SKM-1 (cell line): Measurements from ENCODE around the gene SMIM17.
"Not testable (repeated sequence)": the region's sequence is repeated elsewhere in the genome, so short reads cannot be mapped to it uniquely, and the experiment has no call there.

Experiments
- DNase-seq: peaks from one replicate; lab custom pipeline; 2025; ENCODE audit not compliant: unreplicated experiment; lab: John Stamatoyannopoulos, UW

Gene SMIM17

DNA sequence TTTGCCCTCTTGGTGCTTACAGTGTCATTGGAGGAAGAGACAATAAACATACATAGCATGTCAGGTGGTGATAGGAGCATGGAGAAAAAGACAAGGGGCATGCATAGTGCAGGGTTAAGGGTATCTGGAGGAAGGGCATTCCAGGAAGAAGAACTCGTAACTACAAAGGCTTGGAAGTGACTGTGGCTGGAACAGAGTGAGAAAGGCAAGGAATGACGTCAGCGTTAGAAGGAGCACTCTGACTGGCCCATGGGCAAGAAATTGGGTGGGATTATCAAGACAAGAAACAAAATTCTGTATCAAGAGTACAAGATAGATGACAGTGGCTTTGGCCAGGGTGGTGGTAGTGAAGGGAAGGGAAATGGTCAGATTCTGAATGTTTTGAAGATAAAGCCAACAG lies 11.2 kb downstream of the SMIM17 start:
- DNase-seq = no peak

DNA sequence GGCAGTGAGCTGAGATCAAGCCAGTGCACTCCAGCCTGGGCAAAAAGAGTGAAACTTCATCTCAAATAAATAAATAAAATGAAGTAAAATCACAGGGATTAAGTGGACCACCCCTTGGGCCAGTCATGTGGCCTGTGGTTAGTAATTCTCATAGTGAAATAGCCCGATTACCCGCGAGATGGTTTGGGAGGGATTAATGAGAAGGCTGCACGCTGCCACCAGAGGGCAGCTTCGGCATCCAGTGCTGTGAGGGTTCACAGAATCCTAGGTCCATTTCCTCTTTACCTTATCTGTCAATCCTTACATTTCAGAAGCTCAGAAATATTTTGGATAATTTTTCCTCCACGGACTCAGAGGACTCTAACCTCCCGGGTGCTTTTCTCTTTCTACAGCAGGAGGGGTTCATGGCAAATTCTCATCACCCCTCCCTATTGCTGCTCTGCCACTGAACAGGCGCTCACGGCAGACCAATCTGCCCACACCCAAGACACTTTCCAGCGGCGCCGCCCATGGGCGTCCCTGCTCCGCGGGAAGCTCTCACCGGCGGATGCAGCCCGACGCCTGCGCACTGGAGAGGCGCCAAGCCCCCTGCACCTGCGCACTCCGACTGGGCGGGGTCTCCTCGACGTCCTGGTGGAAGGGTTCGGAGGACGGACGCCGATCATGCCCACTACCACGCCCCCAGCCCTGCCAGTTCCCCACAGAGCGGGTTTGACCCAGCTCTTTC lies 17.6 kb downstream of the SMIM17 start:
- no peak for DNase-seq

DNA sequence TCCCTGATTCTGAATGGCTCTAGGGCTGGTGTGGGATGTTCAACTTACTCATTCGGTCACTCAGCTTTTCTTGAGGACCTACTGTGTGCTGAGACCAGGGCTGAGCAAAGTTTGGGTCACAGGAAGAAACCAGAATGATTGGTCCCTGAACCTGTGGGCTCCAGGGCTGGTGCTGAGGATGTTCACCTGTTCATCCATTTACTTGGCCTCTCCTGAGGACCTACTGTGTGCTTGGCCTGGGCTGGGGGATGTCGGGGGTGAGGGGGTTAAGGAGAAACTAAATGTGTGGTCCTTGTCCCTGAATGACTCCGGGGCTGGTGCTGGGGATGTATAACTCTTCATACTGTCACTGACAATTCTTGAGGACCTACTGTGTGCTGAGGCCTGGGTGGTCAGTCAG lies 18.3 kb downstream of the SMIM17 start:
- DNase-seq = no peak

DNA sequence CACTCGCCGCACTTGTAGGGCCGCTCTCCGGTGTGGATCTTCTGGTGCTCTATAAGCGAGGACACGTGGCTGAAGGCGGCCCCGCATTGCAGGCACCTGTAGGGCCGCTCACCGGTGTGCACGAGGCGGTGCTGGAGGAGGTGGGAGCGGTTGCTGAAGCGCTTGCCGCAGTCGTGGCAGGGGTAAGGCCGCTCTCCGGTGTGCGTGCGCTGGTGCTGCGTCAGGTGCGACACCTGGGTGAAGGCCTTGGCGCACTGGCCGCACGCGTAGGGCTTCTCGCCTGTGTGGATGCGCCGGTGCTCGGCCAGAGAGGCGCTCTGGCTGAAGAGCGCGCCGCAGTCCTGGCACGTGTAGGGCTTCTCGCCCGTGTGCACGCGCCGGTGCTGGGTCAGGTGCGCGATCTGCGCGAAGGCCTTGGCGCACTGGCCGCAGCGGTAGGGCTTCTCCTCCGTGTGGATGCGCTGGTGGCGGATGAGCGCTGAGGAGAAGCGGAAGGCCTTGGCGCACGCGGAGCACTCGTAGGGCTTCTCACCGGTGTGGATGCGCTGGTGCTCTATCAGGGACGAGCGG lies 21.1 kb downstream of the SMIM17 start:
- DNase-seq = no peak

DNA sequence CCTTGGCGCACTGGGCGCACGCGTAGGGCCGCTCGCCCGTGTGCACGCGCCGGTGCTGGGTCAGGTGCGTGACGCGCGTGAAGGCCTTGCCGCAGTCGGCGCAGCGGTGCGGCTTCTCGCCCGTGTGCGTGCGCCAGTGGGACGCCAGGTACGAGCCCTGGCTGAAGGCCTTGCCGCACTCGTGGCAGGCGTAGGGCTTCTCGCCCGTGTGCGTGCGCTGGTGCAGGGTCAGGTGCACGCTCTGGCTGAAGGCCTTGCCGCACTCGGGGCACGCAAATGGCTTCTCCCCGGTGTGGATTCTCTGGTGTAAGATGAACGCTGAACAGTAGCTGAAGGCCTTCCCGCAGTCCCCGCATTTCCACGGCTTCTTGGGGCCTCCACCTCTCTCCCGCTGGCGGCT lies 21.6 kb downstream of the SMIM17 start:
- DNase-seq = no peak

DNA sequence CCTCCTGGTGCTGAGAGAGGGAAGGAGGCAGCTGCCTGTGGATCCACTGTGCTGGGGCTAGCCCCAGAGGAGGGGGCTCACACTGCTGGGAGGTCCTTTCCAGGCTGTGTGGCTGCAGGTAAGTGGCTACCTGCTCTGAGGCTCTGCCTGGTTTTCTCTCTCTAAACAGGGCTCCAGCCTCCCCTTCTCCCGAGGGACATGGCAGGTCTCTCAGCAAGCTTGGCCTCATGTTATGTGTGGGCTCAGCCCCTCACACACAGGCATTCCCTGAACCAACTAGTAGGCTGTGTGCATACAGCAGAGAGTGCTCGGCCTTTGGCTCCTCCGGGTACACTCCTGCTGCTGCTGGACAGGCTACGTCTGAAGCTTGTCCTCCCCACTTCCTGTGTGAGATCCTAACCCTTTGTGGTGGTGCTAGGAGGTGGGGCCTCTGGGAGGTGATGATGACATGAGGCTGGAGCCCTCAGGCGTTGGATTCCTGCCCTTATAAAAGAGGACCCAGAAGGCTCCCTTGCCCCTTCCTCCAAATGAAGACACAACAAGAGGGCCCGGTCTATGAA lies 24.4 kb downstream of the SMIM17 start:
- DNase-seq = no peak

DNA sequence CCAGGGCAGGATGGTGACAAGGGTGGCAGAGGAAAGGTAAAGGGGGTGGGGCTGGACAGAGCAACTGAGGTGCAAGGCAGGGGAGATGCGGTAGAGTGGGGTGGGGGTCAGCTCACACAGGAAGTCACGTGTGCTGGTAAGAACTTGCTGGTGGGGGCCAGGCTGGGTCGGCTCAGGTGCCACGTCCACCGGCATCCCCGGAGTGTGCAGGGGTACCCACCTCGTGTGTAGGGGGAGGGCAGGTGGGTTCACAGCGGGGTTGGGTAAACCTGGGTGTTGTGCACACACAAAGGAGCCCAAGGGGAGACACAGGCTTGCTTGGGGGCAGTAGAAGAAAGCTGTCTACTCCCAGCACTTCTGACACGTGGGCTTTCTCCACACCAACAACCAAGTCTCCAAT lies 25.7 kb downstream of the SMIM17 start:
- DNase-seq = no peak

DNA sequence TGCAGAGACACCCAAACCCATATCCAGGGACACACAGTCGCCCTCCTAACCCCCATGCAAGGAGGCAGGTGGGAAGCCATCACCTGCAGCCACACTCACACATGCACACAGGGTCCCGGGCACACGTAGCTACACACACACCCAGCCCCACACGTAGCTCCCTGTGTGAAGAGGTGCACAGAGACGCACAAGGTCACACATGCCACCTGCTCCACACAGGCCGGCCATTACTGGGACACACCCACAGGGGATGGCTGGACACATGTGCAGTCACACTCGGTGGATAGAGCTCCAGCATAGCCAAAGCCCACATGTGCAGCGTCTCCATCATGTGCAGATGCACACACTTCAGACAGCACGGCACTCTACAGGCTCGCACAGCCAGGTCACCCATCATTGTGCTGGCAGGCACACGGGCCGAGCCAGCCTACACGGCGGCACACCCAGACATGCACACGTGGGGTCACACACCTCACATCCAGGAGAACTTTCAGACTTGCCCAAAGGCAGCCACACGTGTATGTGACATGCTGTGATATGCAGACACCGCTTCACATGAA lies 27.5 kb downstream of the SMIM17 start:
- no peak for DNase-seq

DNA sequence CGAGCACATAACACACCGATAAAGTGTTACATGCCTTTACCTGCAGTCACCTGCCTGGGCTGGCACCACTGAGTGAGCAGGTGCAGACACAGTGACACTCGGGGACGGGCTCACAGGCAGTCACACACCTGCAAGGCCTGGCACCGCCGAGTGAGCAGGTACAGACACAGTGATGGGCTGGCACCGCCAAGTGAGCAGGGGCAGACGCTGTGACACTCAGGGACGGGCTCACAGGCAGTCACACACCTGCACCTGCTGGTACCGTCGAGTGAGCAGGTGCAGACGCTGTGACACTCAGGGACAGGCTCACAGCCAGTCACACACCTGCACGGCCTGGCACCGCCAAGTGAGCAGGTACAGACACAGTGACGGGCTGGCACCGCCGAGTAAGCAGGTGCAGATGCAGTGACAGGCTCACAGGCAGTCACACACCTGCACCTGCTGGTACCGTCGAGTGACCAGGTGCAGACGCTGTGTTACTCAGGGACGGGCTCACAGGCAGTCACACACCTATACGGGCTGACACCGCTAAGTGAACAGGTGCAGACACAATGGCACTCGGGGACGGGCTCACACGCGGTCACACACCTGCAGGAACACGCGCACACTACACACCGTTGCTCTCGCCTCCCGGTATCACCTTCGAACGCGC lies 28.1 kb downstream of the SMIM17 start:
- DNase-seq = no peak

DNA sequence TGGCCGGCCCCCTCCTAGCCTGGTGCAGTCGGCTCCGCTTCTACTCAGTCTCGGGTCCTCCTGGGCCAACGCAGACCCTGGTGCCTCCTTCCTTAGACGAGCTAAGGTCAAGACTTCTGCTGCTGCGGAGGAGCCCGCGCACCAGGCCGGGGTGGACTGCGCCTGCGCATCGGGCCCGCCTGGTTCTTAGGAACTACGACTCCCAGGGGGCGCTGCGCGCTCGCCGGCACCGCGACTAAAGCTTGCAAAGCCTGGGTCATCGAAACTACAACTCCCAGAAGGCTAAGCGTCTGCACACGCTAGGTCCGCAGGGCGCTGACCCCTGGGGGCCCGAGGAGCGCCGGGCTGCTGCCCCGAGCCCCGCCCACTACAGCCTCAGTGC lies 28.6 kb downstream of the SMIM17 start, which contains the start of gene ZNF835:
ZNF835 (minus strand) TSS at position 145 of the 382 bp plus-strand sequence. CDS start 6,559 bp downstream, outside the sequence.
- no peak for DNase-seq

DNA sequence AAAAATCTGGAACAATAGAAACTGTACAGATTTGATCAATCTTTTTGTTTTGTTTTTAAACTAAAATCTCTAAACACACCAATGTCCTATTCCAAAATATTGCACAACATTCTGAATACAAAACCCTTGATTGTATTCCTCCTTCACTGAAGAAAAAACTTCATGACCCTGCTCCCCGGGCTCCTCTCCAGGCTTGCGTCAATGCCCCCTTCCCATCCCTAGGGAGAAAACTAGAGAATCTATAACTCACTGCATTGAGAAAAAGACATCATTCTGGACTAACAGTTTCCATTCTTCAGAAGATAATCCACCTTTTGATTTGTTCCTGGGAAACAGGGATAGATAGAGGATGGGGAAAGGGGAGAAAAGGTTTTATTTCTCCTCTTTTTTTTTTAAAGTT lies 29.7 kb downstream of the SMIM17 start:
- DNase-seq = not testable (repeated sequence)

DNA sequence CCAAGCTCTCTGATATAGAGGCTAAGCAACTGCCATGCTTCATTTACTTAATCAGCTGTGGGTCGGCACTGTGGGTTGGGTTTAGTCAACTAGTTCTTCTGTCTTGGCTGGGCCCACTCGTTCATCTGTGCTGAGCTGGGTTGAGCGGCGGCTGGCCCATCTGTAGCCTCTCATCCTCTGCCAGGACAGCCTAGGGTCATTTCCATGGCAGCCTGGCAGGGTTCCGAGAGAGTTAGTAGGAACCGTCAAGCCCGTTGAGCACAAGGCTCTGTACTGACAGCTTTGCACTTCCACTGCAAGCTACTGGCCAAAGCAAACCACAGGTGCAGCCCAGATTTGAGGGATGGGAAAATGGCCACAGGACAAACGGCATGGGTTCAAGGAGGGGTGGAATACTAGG lies 35.2 kb downstream of the SMIM17 start:
- DNase-seq = no peak

DNA sequence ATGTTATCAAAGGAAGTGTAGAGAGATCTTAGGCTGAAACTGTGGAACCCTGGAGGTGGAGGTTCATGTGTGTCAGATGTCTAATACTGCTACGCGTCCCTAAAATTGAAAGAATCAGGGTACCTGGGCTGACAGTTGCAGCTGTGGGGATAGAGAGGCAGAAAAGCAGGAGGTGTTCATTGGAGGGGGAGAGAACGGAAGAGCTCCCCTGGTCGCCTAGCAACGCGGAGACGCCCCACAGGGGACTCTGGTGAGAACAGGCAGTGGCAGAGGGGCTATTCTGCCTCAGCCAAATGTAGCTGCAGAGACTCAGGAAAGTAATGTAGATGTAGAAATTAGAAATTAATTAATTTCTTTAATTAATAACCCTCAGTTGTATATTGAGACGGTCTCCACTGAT lies 38.7 kb downstream of the SMIM17 start:
- DNase-seq = no peak

DNA sequence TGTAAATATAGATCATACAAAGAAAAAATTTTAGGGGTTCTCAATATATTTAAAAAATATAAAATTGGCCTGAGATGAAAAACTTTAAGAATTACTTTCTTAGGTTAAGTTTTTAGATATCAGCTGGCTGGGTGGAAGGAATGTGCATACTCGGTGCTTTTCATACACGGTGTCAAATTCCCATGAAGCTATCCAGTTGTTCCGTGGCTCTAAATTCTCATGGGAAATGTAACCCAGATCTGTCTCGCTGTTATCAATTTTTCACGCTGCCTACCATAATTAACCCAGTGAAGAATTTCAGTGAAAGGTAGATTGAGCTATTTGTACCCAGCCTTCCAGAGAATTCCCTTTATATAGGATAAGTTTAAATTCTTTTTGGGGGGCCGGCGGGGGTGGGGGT lies 40.2 kb downstream of the SMIM17 start:
- DNase-seq = no peak

DNA sequence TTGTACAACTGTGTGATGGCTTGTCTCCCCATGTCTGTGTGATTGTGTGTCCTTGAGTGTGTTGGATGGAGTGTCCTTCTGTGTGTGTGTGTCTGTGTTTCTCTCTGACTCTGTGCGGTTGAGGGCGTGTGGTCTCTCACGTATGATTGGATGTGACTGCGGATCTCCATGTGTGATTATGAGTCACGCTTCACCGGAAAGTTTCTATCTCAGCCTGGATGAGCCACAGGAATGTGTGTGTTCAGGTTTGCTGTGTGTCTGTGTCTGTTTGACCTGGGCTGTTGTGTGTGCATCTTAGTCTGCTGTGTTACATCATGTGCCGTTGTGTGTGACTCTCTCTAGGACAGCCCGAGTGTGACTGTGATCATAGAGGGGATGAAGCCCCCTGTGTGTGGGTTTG lies 44.1 kb downstream of the SMIM17 start:
- no peak for DNase-seq

DNA sequence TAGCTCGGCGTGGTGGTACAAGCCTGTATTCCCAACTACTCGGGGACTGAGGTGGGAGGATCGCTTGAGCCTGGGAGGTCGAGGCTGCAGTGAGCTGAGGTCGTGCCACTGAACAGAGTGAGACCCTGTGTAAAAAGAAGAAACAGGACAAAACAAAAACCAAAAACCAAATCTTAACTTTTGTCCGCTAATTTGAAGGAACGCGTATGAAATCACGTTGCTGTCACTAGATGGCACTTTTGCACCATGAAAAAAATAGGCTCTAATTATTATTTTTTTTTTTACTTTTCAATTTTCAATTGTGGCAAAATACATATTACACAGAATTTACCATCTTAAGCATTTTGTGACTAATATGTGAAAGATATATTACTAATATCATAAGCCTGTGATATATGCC lies 46.2 kb downstream of the SMIM17 start:
- no peak for DNase-seq

DNA sequence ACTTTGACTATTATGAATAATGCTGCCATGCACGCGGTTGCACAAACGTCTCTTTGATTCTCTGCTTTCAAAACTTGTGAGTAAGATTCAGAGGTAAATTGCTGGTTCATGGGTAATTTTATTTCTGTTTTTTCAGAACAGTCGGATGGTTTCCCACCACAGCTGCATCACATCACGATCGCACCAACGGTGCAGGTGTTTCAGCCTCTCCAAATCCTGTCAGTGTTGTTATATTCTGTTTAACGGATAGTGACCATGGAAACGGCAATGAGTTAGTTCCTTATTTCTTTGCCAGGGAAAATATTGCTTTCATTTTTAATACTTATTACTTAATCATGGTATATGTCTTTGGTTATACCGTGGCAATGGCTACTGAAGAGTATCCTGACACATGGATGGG lies 47.7 kb downstream of the SMIM17 start:
- no peak for DNase-seq

DNA sequence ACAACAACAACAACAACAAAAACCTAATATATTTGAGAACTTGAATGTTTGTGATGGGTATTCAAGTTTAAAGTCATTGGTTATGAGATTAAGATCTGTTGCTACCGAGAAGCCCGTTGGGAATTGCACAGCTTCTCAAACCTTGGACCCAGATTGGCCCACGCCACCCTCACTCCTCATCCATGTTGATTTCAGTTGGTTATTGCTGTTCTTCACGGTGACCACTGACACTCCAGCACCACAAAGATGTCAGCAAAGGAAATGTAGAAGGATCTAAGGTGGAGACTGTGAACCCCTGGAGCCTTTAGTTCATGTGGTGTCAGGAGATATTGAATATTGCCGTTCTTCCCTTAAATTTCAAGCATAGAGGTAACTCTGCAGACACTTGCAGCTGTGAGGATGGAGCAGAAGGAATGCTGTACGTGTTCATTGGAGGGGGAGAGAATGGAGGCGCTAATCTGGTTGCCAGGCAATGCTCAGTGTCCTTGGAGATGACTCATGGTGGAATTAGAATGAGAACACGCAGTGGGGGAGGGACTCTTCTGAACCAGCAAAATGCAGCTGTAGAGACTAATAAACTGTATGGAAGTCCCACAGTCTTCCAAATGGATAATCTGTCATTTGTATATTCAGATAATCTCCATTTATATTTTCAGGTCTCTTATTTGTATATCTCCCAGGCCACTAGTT lies 49.4 kb downstream of the SMIM17 start:
- DNase-seq = no peak

DNA sequence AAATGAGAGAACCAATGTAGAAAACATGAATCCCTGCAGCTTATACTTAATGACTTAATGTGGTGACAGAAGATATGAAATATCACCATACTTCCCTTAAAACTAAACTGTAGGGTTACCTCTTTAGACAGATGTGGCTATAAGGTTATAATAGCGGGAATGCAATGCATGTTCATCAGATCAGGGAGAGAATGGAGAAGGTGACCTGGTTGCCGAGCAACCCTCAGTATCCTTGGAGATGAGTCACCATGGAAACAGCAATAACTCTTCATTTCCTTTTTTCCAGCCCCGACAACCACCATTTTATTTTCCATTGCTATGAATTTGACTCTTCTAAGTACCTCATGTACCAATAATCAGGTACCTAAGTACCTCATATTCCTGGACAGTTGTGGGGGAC lies 56.6 kb downstream of the SMIM17 start:
- no peak for DNase-seq

DNA sequence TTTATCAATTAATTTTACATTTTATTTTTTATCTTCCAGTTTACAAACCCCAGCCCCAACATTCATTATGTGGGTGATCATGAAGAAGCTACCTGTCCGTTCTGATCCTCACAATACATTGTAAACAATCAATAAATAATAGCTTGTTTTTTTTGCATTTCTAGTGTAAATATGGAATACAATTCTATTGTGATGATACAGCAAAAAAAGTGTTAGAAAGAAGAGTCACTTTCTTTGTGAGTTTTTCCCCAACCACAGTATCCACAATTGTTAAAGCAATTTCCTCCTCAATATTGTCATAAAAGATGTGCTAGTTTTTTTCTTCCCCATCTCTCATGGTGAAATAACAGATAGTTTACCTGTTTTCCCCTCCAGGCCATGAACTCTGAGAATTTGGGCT lies 58.9 kb downstream of the SMIM17 start:
- DNase-seq = no peak

DNA sequence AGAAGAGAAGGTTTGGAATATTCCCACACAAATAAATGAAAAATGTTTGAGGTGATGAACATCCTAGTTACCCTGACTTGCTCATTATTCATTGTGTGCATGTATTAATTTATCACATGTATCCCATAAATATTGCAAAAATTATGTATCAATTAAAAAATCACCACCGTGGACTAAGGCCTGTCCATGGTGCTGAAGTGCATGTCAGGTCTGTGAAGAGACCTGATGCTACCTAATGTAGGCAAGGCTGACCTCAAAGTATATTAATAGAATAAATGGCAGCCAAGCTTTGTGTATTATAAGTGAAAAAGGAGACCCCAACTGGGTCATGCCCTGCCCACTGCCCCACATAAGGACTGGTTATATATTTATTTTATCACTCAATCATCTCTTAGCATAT lies 63.0 kb downstream of the SMIM17 start:
- no peak for DNase-seq
